Transverse colon (tissue), 4 donors: ENCODE data around the gene FBXL17. TPM values are rescaled to one million over a fixed set of nuclear protein-coding genes. Genes with fewer than 3 reads are reported as not detected.

Experiments
- DNase-seq: peaks from one replicate; pipeline ENCODE4 v3.0.0-alpha.2; 2019
- H3K27ac ChIP-seq, 4 donors: fragments of 200-600 bp; sonication (generic); 2 replicates each; pipeline ENCODE4 v1.5.1; 2016 to 2018; ENCODE audit warnings: inconsistent platforms in 4 of 4
- H3K27me3 ChIP-seq: fragments of 200-600 bp; sonication (generic); 2 replicates; pipeline ENCODE4 v1.5.1; 2017; ENCODE audit warnings: inconsistent platforms
- H3K36me3 ChIP-seq, 4 donors: fragments of 200-600 bp; sonication (generic); 2 replicates each; pipeline ENCODE4 v1.5.1; 2017 to 2019; ENCODE audit warnings: inconsistent platforms in 4 of 4
- H3K4me1 ChIP-seq, 4 donors: fragments of 200-600 bp; sonication (generic); 2 replicates each; pipeline ENCODE4 v1.5.1; 2017 to 2020; ENCODE audit warnings: inconsistent platforms in 4 of 4
- H3K4me3 ChIP-seq, 4 donors: fragments of 200-600 bp; sonication (generic); 1 replicate in 1 of 4; 2 replicates in 3 of 4; pipeline versions ENCODE4 v1.5.1 to v1.6.1; 2017 to 2019; ENCODE audit warnings: inconsistent platforms in 4 of 4
- H3K9me3 ChIP-seq, 2 donors: fragments of 200-600 bp; sonication (generic); 2 replicates each; pipeline ENCODE4 v1.5.1; 2017 to 2019; ENCODE audit warnings: inconsistent platforms in 2 of 2
- CTCF ChIP-seq, 5 experiments: fragments of 200-600 bp in 3 of 5; fragments of 450-650 bp in 2 of 5; sonication (generic) in 3 of 5; IDR thresholded peaks; 1 replicate in 2 of 5; 2 replicates in 3 of 5; pipeline ENCODE4 v1.5.1; 2016 to 2017; ENCODE audit warnings: antibody characterized with exemption in 5 of 5, inconsistent platforms in 3 of 5, mild to moderate bottlenecking in 2 of 5, moderate library complexity in 1 of 5
- EP300 ChIP-seq: sonication (generic); formaldehyde crosslinking; IDR thresholded peaks from one replicate; pipeline ENCODE4 v1.6.1; 2017; ENCODE audit warnings: antibody characterized with exemption, low read depth
- POLR2A ChIP-seq: fragments of 450-650 bp; IDR thresholded peaks from one replicate; pipeline ENCODE4 v1.6.1; 2016; ENCODE audit warnings: antibody characterized with exemption, mild to moderate bottlenecking, moderate library complexity
- POLR2AphosphoS5 ChIP-seq, 3 donors: sonication (generic); formaldehyde crosslinking; IDR thresholded peaks; one replicate each; pipeline ENCODE4 v1.6.1; 2016; ENCODE audit warnings: antibody characterized with exemption in 3 of 3
- WGBS, 2 donors: methylation state at CpG; one replicate each; pipeline ENCODE4 v1.1.5; 2018; ENCODE audit warnings: low coverage in 1 of 2; 5-methylcytosine and 5-hydroxymethylcytosine counted together
- in situ Hi-C, 4 donors: fragments of 200-750 bp; cut with MboI; loops; one replicate each; pipeline versions ENCODE4 v1.15.0 to v1.15.1; 2017; ENCODE audit warnings: low sequenced_read_pairs in 3 of 4, low pct_ligation_motif_present in 1 of 4, low pct_unique_long_range_greater_than_20kb in 1 of 4
- intact Hi-C: fragments of 100-400 bp; cut with DNase I; formaldehyde crosslinking; loops from one replicate; pipeline ENCODE4 v1.15.1; 2023; ENCODE audit warnings: low total_unique reads
- total RNA-seq, 4 donors: library from RNA; depleted of rRNA; stranded (reverse); fragments of >200 nt; gene quantifications; one replicate each; pipeline ENCODE4 v1.1.0, GENCODE V29; 2016

Gene FBXL17
- total RNA-seq, 4 donors from 2014 or later = 17.7 to 99.5 (median 24.6) TPM

GRCh38 chr5:108115673-108116072 is 266.2 kb downstream of the FBXL17 start:
- no peaks in the 10 kb centered on the region for H3K27me3 ChIP-seq
- no peak overlapping the region for H3K4me3 ChIP-seq
- no peaks in the 10 kb centered on the region for H3K36me3 ChIP-seq
- no peaks in the 10 kb centered on the region for H3K4me1 ChIP-seq
- in situ Hi-C loops = no loop called here
- no peaks in the 10 kb centered on the region for H3K9me3 ChIP-seq
- intact Hi-C loops = no loop called here
- DNase-seq = no peak
- no peak overlapping the region for H3K27ac ChIP-seq
- TF ChIP-seq EP300 (no peak), POLR2AphosphoS5 (IDR thresholded peaks at IDR 0.05) (no peak), CTCF (IDR thresholded peaks at IDR 0.05) (no peak), POLR2A (no peak)

GRCh38 chr5:108113950-108114349 is 267.9 kb downstream of the FBXL17 start:
- intact Hi-C loops (no loop called here), in situ Hi-C loops (no loop called here)
- no peaks in the 10 kb centered on the region for H3K27me3 ChIP-seq
- no peaks in the 10 kb centered on the region for H3K9me3 ChIP-seq
- no peak overlapping the region for H3K4me3 ChIP-seq
- H3K4me1 ChIP-seq = no peaks in the 10 kb centered on the region
- no peaks in the 10 kb centered on the region for H3K36me3 ChIP-seq
- 61 to 83% methylated on average over 2 of the region's 2 CpGs for WGBS, 2 donors
- TF ChIP-seq EP300 (no peak), POLR2AphosphoS5 (IDR thresholded peaks at IDR 0.05) (no peak)
- no peak overlapping the region for H3K27ac ChIP-seq
- no peak for DNase-seq

- Histone ChIP-seq H3K9me3 (no peaks in the 10 kb centered on the region), H3K36me3 (no peaks in the 10 kb centered on the region), H3K4me3 (no peak overlapping the region), H3K4me1 (no peaks in the 10 kb centered on the region), H3K27me3 (no peaks in the 10 kb centered on the region), H3K27ac (no peak overlapping the region)
- in situ Hi-C loops (no loop called here), intact Hi-C loops (no loop called here)
- TF ChIP-seq EP300 (no peak), CTCF (IDR thresholded peaks at IDR 0.05) (no peak), POLR2A (no peak)
- no peak for DNase-seq
- 50 to 91% methylated on average over 2 of the region's 2 CpGs for WGBS, 2 donors
These were observed 270.2 kb downstream of the FBXL17 start for GRCh38 chr5:108111736-108112135.

GRCh38 chr5:108109059-108109458 is 272.8 kb downstream of the FBXL17 start:
- in situ Hi-C loops = no loop called here
- no peaks in the 10 kb centered on the region for H3K36me3 ChIP-seq
- WGBS, 2 donors = 98 to 100% methylated on average over 2 of the region's 2 CpGs
- DNase-seq = no peak
- no peaks in the 10 kb centered on the region for H3K9me3 ChIP-seq
- no peak overlapping the region for H3K27ac ChIP-seq
- TF ChIP-seq POLR2AphosphoS5 (IDR thresholded peaks at IDR 0.05) (no peak), POLR2A (no peak), CTCF (IDR thresholded peaks at IDR 0.05) (no peak), EP300 (no peak)
- H3K4me1 ChIP-seq = no peaks in the 10 kb centered on the region
- H3K4me3 ChIP-seq = no peak overlapping the region
- intact Hi-C loops = no loop called here
- no peaks in the 10 kb centered on the region for H3K27me3 ChIP-seq

- in situ Hi-C loops = no loop called here
- no peak for DNase-seq
These were observed 277.4 kb downstream of the FBXL17 start for GRCh38 chr5:108104448-108104847.

More at GRCh38 chr5:108104448-108104847, 277.4 kb downstream of the FBXL17 start:
- Histone ChIP-seq H3K27me3 (no peaks in the 10 kb centered on the region), H3K4me1 (no peaks in the 10 kb centered on the region), H3K36me3 (no peaks in the 10 kb centered on the region), H3K4me3 (no peak overlapping the region), H3K9me3 (no peaks in the 10 kb centered on the region), H3K27ac (no peak overlapping the region)
- intact Hi-C loops = no loop called here
- TF ChIP-seq POLR2A = no peak
- no peak for TF ChIP-seq EP300
- no peak for TF ChIP-seq POLR2AphosphoS5 (IDR thresholded peaks at IDR 0.05)
- TF ChIP-seq CTCF (IDR thresholded peaks at IDR 0.05) = no peak
- 86 to 90% methylated on average over 1 of the region's 1 CpG for WGBS, 2 donors
